Inferior parietal cortex (tissue), 1 donor: ENCODE data around the gene AGBL4.

Experiments
- DNase-seq: peaks from one replicate; pipeline ENCODE4 v3.0.0-alpha.2; 2016; ENCODE audit errors: extremely low spot score

Gene AGBL4

GRCh38 chr1:48889615-48890014, 1134.1 kb downstream of the AGBL4 start:
- no peak for DNase-seq

DNA sequence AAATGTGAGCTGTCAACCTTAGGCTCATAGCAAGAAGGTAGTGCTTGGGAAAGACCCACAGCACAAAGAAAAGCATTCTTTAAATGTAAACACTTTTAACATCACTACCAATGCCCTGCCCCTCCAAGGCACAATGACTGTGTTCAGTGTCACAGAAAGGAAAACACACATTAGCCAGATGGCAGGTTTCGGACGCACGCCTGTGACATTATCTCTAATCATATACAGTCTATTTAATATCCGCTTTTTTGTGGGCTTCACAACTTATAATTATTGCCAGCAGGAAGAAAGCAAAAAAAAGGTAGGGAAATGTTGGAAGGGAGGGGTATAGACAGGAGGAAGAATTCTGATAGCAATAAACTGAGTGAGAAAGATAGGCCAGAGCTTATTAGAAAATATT, 1134.7 kb downstream of the AGBL4 start:
- no peak for DNase-seq

- DNase-seq: no peak
Observed at GRCh38 chr1:48887796-48888195, 1136.0 kb downstream of the AGBL4 start.

DNA sequence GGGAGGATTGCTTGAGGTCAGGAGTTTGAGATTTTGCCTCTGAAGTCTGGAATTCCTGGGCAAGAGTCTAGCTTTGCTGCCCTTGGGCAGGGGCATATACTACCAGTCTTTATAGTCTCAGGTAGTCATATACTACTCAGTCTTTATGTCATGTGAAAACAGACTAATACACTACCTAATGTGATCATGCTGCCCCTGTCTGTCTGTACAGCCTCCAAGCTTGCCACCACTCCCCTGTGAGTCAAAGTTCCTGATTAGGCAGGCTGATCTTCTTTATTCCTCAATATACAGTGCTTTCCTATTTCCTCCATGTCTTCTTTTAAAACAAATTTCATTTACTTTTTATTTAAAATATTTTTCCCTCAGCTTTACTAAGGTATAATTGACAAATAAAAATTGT, 1141.7 kb downstream of the AGBL4 start:
- no peak for DNase-seq

- no peak for DNase-seq
Observed at GRCh38 chr1:48878191-48878940, 1145.4 kb downstream of the AGBL4 start.

GRCh38 chr1:48876330-48876785, 1147.4 kb downstream of the AGBL4 start:
- DNase-seq: no peak

DNA sequence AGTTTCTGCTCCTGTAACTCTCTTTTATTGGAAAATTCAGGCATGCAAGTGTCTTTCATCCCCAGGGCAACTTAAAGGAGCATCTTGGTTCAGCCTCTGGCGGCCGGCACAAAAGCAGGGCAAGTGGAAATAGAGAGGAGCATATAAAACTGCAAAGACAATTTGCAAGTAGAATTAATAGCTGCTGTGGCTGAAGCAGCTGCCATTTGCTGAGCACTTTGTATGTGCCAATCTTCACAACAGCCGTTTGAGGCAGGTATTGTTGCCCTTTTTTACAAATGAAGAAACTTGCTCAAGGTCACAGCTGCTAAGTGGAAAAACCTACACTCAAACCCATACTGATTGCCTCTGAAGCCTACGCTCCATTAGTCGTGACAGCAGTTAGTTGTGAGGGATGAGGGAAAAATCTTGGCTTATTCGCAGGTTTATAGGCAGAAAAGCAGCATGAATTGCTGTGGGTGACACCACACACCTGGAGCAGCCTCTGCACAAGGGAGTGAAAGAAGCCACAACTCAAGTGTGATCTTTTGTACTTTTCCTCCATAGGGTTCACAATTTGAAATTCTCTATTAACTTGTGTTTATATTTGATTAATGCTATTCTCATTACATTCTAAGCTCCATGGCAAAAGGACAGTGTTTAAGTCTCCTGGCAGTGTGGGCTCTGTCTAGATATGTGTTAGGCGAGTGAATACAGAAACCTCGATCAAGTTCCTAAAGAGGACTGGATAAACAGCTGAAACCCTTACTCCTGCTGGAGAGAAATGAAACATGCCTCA, 1148.0 kb downstream of the AGBL4 start:
- no peak for DNase-seq

DNA sequence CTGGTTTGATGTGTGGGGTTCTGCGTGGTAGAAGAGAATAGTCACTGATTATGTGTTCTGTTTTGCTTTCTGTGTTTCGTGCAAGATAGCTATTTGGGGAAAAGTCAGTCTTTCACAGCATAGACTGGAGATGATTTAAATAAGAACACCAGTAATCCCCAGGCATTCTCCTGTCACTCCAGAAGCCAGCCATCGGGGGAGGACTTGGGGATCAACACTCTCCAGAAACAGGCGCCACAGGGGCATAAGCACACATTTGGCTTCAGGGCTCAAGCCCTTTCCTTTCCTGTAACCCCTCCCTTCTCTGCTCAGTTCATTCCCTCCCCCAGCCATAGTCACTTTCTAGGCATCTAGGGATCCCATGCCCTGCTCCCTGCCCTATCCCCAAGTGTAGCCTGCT, 1149.8 kb downstream of the AGBL4 start:
- peak; percentile 49 for DNase-seq

DNA sequence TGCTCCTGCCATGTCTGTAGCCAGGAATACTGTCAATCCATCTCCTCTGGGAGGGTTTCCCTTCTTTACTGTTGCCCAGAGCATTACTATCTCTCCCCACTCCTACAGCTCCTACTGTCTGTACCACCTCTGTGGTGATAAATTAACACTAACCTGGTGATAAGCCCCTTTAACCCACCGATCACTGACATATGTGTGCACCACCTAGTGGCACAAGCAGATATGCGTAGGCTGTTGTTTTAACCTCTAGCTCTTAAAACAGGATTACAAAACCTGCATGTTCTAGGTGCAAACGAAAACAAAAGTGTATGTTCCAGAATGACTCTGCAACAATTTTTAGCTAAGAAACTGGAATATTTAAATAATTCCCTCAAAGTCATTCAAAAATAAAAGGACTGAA, 1153.2 kb downstream of the AGBL4 start:
- no peak for DNase-seq

- DNase-seq: no peak
Observed at GRCh38 chr1:48869116-48869893, 1154.4 kb downstream of the AGBL4 start.

GRCh38 chr1:48864913-48865312, 1158.8 kb downstream of the AGBL4 start:
- DNase-seq: no peak

DNA sequence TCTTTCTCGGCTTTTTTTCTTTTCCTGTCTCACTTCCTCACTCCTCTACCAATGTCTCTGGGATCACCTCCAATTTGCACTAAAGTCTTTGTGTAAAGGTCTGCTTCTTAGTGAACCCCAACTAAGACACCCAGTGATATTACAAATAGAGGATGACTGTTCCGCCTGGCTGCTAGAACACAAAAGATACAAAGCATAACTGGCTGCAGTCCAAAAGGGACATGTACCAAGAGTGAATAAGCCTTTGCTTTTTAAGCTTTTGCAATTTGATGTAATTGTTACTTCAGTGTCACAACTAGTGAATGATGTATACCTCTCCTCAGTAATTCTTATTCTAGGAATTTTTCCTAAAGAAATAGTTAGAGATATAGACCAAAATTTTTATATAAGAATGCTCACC, 1164.3 kb downstream of the AGBL4 start:
- no peak for DNase-seq

GRCh38 chr1:48858200-48858920, 1165.4 kb downstream of the AGBL4 start:
- no peak for DNase-seq

DNA sequence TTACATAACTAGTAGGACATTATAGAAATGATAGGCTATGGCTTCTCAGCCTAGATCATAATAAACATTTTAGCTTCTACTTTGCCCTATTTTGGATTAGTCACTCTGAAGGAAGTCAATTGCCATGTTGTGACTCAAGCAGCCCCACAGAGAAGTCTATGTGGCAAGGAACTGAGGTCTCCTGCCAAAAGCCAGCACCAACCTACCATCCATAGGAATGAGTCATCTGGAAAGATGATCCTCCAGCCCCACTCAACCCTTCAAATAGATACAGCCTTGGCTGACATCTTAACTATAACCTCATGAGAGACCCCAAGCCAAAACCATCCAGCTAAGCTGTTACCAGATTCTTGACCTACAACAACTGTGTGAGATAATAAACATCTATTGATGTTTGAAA, 1170.7 kb downstream of the AGBL4 start:
- DNase-seq: no peak

DNA sequence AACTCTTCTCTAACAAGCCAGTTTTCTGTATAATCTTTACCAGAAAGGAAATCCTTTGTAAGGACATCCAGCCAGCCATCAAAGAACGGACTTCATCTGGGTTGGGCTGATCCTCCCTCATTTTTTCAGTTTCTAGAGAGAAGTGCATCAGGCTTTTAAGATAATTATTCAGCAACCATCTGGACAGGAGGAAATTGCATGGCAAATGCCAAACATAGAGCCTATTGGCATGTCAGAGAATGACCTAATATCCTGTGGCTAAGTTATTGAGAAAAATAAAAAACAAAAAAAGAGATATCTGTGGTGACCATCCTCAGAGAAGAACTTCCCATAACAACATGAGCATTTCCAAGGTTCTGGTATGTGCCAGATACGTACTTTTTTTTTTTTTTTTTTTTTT, 1172.1 kb downstream of the AGBL4 start:
- DNase-seq: no peak

DNA sequence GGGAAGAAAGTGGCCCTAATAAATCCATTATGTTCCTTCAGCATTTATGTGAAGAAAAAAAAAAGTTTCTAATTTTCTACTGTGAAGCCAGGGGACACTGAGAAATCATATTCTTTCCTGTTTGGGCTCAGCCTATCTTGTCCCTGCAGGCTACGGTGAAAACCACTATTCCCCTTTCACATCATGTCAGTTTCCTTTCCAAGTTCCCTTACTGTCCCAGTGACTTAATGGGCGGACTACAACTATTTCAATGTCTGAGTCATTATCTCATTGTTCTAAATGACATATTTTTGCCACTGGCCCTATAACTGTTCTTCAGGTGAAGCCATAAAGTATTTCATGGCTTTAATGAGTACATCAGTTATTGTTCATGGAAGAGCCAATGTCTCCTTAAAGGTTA, 1175.7 kb downstream of the AGBL4 start:
- DNase-seq: no peak

DNA sequence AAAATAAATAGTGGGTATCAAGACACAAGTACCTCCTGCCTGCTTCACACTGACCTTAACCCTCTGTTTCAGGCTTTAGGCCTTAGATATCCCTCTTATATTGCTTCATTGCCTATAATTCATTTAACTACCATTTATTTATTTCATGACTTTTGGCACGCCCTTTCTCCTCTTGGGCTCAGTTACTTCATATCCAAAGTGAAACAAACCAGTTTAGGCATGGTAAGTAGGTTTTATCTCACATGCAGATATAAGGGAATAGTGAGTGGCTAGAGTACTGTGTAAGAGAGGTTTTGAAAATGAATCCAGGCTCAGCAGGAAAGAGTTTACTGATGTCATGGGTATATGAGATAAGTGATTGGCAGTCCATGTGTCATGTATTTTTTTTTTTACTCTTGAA, 1177.3 kb downstream of the AGBL4 start:
- no peak for DNase-seq

DNA sequence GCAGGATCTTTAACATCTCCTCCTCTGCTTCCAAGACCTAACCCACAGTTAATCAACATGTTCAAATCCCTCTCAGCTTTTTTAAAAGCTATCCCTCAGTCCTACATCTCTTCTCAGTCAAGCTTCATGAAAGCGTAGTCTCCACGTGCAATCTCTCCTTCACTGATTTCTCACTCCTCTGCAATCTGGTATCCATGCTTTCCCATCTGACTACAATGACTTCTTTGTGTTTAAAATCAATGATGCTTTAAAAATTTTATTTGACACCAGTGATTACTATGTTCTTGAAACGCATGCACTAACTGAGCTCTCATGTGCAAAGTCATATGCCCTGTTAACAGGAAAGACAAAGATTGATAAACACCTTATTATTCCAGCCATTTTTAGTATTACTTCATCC, 1179.6 kb downstream of the AGBL4 start:
- no peak for DNase-seq

- DNase-seq: no peak
Observed at GRCh38 chr1:48841966-48842365, 1181.8 kb downstream of the AGBL4 start.

GRCh38 chr1:48841461-48841860, 1182.3 kb downstream of the AGBL4 start:
- no peak for DNase-seq

DNA sequence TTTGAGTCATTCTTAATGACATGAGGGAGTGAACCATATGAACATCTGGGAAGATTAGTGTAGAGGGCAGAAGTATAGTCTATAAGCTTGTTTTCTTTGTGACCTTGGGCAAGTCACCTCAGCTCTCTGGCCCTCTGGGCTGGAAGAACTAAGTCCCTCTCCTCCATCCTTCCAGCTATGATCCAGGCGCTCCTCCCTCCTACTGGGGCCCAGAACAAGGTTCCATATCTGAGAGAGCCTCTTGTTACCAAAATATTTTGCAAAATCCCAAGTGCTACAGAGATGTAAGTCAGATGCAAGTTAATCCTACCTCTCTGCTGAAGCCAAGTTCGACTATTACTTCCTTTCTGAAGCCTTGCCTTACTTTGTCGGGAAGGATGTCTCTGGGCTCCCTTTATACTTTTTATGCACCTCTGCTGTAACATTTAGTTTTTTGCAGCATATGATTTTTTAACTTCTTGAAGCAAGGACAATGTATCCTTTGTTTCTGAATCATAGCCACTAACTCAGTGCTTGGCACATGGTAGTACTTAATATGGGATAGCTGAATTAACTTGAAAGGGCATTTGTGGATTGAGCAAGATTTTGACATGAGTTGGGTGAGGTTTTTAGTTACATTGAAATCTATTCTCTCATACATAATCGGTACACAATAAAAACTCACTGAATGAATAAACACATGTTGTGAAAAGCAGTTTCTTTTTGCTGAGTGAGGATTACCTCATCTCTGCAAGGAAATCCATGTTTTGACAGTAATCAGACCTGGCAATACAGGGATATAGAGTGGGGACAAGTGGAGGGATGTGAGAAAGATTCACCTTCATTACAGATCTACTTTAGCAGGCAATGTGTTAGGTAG, 1192.4 kb downstream of the AGBL4 start:
- no peak for DNase-seq
